HAP-1 (cell line): ENCODE results near the gene ASB6.

Experiments
- DNase-seq, 2 experiments: peaks; one replicate each; pipeline ENCODE4 v3.0.0-alpha.2; 2016 to 2020; ENCODE audit warnings: low spot score in 2 of 2
- H3K27me3 ChIP-seq: fragments of 250-450 bp; sonication (Bioruptor Pico); 2 replicates; pipeline ENCODE4 v1.5.1; 2020; ENCODE audit warnings: low read depth, mild to moderate bottlenecking, moderate library complexity
- H3K36me3 ChIP-seq: fragments of 250-450 bp; sonication (Bioruptor Pico); replicated peaks from 2 replicates; pipeline ENCODE4 v1.5.1; 2020; ENCODE audit warnings: mild to moderate bottlenecking
- H3K4me1 ChIP-seq: fragments of 250-450 bp; sonication (Bioruptor Pico); 2 replicates; pipeline ENCODE4 v1.5.1; 2020; ENCODE audit warnings: mild to moderate bottlenecking
- H3K4me3 ChIP-seq: fragments of 250-450 bp; sonication (Bioruptor Pico); 2 replicates; pipeline ENCODE4 v1.5.1; 2020; ENCODE audit warnings: mild to moderate bottlenecking, moderate library complexity
- H3K9me3 ChIP-seq: fragments of 250-450 bp; sonication (Bioruptor Pico); 2 replicates; pipeline ENCODE4 v1.5.1; 2020; ENCODE audit warnings: mild to moderate bottlenecking, moderate library complexity
- in situ Hi-C: fragments of 300-500 bp; cut with MboI; formaldehyde crosslinking; loops from 3 replicates; pipeline ENCODE4 v1.14.3; 2020; ENCODE audit warnings: low sequenced_read_pairs, inconsistent platforms, mixed read lengths

The ASB6 gene

DNA sequence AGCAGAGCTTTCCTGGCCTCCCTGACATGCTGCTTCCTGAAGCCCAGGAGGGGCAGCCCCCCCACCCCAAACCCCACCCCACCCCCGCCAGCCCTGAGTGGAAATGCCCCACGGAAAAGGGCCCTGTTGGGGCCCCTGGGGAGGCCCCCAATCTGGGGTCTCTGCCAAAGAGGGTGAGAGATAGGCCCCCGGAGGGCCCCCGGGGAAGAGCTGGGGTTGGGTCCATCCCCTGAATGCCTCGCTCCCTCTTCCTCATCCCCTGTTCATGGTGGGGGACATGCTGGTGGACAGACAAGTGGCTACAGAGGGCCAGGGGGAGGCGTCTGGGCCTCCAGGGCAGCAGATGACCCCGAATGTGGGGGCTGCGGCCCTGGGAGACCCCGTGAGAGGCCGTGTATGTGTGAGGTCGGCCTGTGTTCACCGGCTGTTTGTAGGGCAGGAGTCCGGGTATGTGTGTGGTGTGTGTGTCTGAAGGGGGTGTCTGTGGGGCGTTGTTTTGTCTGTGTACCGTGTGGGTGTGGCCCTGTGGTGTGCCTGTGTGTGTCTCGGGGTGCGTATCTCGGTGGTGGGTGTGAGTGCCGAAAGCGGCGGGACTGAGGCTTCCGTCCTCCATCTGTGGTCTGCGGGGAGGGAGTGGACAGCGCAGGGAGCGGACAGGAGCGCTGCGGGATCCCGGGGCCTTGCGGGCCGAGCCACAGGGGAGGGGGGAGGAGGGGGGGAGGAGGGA lies 32.3 kb downstream of the ASB6 start:
- Histone ChIP-seq H3K4me1 (peaks cover 9% of the 10 kb centered on the region), H3K4me3 (no peak overlapping the region), H3K27me3 (no peaks in the 10 kb centered on the region), H3K36me3 (no peaks in the 10 kb centered on the region), H3K9me3 (no peaks in the 10 kb centered on the region)
- DNase-seq: no peak
- in situ Hi-C loops: loop anchor here (5.0 to 10.0 kb wide), 2 partner anchors 435 to 477 kb away; partner anchors contain the start of gene IER5L

DNA sequence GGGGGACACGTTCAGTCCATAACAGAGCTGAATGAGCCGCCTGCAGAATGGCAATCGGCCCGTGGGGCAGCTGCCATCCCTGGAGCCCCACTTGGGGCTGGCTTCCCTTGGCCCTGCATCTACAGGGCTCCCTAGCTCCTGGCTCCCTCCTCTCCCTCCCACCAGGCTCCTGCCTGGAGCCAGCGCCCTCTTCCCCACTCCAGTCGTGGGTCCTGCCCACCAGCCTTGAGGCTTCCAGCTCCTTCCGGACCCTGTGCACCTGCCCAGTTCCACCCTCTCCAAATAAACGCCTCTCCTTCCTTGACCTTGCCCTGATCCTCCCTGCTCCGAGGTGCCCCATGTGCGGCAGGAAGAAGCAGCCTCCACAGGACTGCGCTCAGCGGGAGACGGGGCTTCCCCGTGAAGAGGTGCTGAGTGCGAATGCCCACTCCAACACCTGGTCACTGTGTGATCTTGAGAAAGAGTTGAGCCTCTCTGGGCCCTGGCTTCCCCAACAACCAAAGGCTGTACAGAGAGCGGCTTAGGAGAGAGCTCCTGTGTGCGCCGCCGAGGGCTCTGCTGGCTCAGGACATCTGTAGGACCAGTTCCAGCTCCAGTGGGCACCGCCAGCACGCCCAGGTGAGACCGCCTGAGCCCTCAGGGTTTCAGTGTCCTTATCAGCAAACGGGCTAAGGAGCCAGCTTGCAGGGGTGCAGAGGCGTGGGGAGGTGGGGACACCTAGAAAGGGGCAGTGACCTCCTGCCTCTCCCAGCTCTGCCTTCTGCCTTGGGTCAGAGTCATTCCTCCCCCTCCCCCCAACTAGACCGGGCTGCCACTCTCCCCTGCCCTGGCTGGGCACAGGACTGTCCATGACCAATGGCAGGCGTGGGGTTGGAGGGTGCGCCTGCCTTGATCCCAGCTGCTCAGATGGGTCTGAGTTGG lies 33.1 kb downstream of the ASB6 start:
- H3K36me3 ChIP-seq: no peaks in the 10 kb centered on the region
- DNase-seq: no peak
- in situ Hi-C loops: no loop called here
- H3K4me1 ChIP-seq: peaks cover 9% of the 10 kb centered on the region
- no peak overlapping the region for H3K4me3 ChIP-seq
- no peaks in the 10 kb centered on the region for H3K27me3 ChIP-seq
- no peaks in the 10 kb centered on the region for H3K9me3 ChIP-seq

DNA sequence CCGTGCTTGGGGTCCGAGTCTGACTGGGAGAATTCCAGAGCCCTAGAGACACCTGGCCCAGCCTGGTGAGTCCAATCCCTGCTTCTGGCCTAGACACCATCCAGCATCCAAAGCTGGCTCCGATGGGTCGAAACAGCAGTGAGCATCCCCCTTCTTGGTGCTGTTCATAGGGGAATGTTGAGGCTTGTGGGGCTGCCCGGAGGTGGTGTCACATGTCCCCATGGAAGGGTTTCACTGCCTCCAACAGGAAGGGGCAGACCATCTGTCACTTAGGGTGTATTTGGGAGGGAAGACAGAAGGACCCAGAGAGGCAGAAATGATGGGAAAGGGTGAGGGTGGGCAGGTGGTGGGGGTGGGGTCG lies 34.9 kb downstream of the ASB6 start:
- Histone ChIP-seq H3K9me3 (no peaks in the 10 kb centered on the region), H3K36me3 (no peaks in the 10 kb centered on the region), H3K27me3 (no peaks in the 10 kb centered on the region), H3K4me1 (peaks cover 9% of the 10 kb centered on the region), H3K4me3 (no peak overlapping the region)
- in situ Hi-C loops: no loop called here
- no peak for DNase-seq

DNA sequence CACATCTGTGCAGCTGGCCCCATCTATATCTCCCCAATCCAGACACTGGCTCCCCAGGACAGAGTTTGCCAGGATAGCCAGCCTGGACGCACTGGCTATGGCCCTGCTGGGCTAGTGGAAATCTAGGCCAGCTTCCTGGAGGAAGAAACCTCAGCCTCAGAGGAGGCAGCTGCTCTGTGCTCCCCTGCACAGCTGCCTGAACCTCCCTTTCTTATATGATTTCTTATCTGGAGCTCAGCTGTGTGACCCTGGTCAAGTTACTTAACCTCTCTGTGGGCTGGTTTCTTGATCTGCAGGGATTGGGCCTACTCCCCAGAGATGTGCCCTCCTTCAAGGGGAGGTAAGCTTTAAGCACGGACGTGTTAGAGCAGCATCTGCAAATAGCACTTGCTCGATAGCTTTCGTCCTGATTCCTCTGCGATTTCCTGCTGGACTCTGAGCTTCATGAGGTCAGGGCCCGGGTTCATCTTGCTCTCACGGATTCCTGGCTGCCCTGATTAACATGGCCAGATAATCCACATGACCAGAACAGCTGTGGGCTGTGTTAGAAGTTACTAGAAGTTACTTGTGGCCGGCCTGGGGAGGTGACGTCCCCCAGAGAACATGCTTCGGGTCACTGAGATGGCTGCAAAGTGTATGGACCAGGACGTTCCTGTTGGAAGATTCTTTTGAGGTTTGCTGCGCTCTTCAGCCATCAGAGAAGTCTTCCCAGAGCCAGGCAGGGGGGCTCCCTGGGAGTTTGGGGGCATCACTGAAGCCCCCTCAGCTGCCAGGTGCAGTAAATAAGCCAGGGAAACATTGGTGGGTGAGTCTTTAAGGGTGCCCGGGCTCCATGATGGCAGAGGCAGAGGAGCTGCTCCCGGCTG lies 35.6 kb downstream of the ASB6 start:
- no peaks in the 10 kb centered on the region for H3K27me3 ChIP-seq
- H3K4me1 ChIP-seq: peaks cover 9% of the 10 kb centered on the region
- H3K36me3 ChIP-seq: no peaks in the 10 kb centered on the region
- in situ Hi-C loops: no loop called here
- no peak overlapping the region for H3K4me3 ChIP-seq
- no peak for DNase-seq
- H3K9me3 ChIP-seq: no peaks in the 10 kb centered on the region

DNA sequence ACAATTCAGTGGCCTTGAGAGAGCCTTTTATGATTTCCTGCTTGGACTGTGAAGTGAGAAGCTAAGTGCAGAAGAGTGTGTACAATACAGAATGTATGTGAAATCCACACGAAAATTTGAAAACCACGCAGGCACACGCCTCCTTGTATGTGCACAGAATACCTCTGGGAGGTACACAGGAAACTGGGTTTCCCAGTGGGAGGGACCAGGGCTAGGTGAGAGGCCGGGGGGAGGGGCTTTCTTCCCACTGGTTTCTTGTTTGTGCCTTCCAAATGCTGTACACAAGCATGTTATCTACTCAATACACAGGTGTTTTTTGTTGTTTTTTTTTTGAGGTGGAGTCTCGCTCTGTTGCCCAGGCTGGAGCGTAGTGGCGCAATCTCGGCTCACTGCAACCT lies 37.2 kb downstream of the ASB6 start:
- no peaks in the 10 kb centered on the region for H3K36me3 ChIP-seq
- no peak for DNase-seq
- H3K4me1 ChIP-seq: peaks cover 5% of the 10 kb centered on the region; the same call in 1 of the 2 replicates
- in situ Hi-C loops: no loop called here
- H3K27me3 ChIP-seq: no peaks in the 10 kb centered on the region
- no peaks in the 10 kb centered on the region for H3K9me3 ChIP-seq
- H3K4me3 ChIP-seq: no peak overlapping the region

DNA sequence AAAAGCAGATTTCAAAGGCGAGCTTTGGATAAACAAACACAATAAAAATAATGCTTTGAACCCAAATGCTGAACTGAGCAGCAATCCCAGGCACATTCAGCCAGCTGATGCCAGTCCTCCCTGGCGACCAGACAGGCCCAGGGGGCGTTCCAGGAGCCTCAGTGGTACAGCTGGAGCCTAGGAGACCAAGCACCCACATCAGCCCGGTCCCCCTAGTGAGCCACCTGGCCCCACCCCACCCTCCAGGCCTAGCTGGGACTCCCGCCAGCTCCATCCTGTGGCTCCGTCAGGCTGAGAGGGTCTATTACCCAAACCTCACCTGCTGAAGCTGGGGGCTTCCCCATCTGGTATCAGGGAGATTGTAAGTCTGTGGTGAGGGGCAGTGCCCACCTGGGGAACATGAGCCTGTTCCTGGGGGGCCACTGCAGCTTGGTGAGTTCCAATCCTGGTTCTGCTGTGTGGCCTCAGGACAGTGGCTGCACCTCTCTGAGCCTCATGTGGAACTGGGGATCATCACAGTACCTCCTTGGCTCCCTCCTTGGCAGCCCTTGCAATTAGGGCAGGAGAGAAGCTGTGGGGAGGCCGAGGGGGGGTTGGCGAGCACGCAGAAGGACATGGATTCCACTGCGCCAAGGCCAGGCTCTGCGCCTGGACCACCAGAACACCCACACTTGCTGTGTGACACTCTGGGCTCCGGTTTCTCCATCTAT lies 37.7 kb downstream of the ASB6 start:
- Histone ChIP-seq H3K9me3 (no peaks in the 10 kb centered on the region), H3K4me3 (no peak overlapping the region), H3K36me3 (no peaks in the 10 kb centered on the region), H3K4me1 (peaks cover 5% of the 10 kb centered on the region; the same call in 1 of the 2 replicates), H3K27me3 (no peaks in the 10 kb centered on the region)
- in situ Hi-C loops: no loop called here
- no peak for DNase-seq

DNA sequence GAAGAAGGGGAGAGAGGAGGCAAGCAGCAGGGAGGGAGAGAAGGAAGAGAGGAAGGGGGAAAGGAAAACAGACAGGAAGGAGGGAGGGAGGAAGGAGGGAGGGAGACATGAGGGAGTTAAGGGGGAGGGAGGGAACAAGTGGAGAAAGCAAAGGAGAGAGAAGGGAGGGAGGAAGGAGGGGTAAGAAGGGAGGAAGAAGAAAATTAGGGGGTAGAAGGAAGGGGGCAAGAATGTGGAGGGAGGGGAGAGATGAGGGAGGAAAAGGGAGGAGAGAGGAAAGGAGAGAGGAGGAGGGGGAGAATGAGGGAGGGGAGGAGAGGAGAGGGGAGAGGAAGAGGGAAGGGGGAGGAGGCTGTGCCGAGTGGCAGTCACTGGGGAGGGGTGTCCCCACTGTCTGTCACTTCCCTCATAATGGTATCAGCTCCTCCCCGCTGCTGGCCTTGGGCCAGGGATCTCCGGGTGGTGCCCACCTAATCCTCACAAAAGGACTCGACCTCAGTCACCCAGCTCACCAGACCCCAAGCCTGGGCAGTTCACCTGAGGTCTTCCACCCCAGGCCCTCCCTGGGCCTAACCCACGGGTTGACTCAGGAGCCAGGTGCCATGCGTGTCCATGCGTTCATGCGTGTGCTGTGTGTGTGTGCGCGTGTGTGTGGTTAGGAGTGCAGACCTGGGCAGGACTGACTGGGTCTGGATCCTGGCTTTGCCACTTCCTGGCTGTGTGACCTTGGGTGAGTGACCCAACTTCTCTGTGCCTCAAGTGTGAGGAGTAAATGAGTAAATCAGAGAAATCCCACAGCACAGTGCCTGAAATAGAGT lies 39.1 kb downstream of the ASB6 start:
- Histone ChIP-seq H3K27me3 (no peaks in the 10 kb centered on the region), H3K9me3 (no peaks in the 10 kb centered on the region), H3K4me3 (no peak overlapping the region), H3K36me3 (no peaks in the 10 kb centered on the region), H3K4me1 (peaks cover 5% of the 10 kb centered on the region; the same call in 1 of the 2 replicates)
- peak in 1 of 2 experiments; percentile 39 for DNase-seq
- in situ Hi-C loops: no loop called here

DNA sequence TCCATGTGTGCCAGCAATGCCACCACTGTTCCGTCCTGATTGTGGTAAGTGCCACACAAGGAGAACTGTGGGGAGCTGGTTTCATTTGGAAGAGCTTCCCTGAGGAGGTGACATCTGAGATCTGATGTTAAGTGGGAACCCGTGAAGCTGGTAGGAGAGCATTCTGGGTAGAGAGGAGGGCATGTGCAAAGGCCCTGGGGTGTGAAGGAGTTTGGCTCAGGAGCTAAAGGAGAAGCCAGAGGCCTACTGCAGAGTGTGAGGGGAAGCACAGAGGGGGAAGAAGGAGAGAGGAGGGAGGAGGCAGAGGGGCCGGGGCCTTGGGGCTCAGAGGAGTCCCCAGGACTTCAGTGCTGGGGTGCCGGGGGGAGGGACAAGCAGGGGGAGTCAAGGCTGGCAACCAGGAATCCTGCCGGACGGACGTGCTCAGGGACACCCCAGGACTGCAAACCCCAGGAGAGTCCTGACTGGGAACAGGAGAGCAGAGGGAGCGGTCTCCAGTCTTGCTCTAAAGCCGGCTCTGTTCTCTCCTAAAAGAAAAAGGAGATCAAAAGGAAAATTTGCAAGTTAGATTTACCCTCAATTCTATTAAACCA lies 40.8 kb downstream of the ASB6 start:
- Histone ChIP-seq H3K9me3 (no peaks in the 10 kb centered on the region), H3K4me1 (no peaks in the 10 kb centered on the region), H3K36me3 (no peaks in the 10 kb centered on the region), H3K27me3 (no peaks in the 10 kb centered on the region), H3K4me3 (no peak overlapping the region)
- no peak for DNase-seq
- in situ Hi-C loops: no loop called here

DNA sequence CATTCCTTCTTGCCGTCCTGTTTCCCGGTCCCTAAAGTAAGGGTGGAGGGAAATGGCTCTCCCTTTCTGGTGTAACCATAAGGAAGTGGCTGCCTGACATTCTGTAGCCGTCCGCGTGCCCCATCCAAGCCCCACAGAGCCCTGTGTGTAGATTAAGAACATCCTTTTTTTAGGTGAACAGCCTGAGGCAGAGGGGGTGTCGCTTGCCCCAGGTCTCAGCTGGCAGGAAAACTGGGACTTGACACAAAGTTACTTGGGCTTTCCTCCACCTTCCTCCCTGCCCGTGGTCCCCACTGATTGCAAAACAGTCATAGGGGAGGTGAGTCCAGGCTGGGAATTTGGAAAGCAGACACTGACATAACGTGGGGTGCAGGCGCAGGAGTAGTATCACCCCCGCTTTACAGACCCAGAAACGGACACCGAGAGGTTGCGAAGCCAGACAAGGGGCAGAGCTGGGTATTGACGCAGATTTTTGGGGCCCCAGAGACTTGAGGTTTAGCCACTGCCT lies 43.8 kb downstream of the ASB6 start:
- in situ Hi-C loops: no loop called here
- H3K9me3 ChIP-seq: no peaks in the 10 kb centered on the region
- H3K4me1 ChIP-seq: no peaks in the 10 kb centered on the region
- DNase-seq: no peak
- no peaks in the 10 kb centered on the region for H3K27me3 ChIP-seq
- no peak overlapping the region for H3K4me3 ChIP-seq
- H3K36me3 ChIP-seq: no peaks in the 10 kb centered on the region

DNA sequence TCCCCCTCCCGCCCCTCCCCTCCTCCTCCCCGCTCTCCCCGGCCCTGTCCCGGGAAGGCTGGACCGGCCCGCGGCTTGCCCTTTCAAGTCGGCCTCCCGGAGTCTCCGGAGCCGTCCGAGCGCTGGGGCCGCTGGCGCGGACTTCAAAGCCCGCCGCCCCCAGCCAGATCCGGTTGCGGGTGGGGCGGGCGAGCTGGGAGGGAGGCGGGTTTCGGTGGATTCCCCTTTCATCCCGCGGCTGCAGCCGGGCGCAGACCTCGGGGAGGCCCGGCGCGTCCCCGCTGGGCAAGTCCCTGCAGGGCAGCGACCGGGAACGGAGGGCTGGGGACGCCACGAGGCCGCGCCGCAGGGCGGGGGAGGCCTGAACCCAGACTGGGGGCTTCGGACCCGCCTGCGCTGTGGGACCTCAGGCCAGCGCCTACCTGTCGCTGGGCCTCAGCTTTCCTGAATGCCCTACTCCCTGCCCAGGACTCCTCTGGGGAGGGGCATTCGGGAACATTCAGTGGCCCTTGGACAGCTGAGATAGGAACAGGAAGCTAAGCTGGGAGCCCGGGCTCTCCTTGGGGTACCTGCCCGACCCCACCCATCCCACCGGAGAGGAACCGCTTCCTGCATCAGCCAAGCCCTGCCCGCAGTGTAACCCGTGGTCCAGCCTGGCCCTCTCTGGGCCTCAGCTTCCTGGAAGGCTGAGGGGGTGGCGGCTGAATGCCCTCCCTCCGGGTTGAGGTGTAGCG lies 44.4 kb downstream of the ASB6 start:
- no peaks in the 10 kb centered on the region for H3K27me3 ChIP-seq
- H3K4me3 ChIP-seq: no peak overlapping the region
- in situ Hi-C loops: no loop called here
- DNase-seq: no peak
- H3K9me3 ChIP-seq: no peaks in the 10 kb centered on the region
- no peaks in the 10 kb centered on the region for H3K4me1 ChIP-seq
- H3K36me3 ChIP-seq: no peaks in the 10 kb centered on the region

DNA sequence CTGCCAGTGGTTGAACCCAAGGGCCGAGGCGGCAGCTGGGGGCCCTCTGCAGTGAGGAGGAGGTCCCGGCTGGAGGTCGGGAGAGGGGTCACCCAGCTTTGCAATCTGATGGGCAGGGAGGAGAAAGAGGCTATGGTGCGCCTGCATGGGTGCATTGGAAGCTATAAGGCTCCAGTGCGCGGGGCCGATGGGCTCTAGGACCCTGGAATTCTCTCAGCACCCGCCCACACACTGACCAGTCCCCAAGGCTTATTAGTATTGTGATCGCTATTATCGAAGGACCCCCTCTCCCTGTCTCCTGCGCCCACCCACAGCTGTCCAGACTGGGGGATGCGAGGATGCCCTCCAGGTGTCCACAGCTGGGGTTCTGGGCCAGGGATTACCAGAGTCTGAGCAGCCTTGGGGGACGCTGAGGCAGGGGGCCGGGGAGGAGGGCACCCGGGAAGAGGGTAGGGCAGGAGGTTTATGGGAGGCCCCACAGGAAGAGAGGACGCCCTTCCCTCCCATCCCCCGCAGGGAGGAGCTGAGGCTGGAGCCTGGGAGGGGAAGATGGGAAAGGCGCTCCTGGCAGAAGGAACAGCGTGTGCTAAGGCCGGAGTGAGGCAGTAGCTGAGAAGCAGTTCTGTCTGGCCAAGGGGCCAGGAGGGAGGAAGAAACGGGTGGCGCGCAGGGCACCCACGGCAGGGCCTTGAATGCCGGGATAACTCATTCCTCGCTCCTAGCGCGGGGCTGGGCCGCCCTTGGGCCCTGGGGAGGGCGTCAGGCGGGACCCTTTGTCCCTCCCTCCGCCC lies 45.2 kb downstream of the ASB6 start:
- Histone ChIP-seq H3K36me3 (no peaks in the 10 kb centered on the region), H3K4me1 (no peaks in the 10 kb centered on the region), H3K9me3 (no peaks in the 10 kb centered on the region), H3K4me3 (no peak overlapping the region), H3K27me3 (no peaks in the 10 kb centered on the region)
- DNase-seq: no peak
- in situ Hi-C loops: no loop called here
